ENCODE results near the gene FHL1. TPM values are rescaled to one million over a fixed set of nuclear protein-coding genes. Genes with fewer than 3 reads are reported as not detected.
"Not testable (repeated sequence)": the region's sequence is repeated elsewhere in the genome, so short reads cannot be mapped to it uniquely, and the experiment has no call there.

FHL1 gene
- total RNA-seq, 1 donor from 2014 or later = 1,867 TPM

GRCh38 chrX:136165406-136165805, 18.1 kb downstream of the FHL1 start:
- Histone ChIP-seq H3K9me3 (replicated peaks) (no peaks in the 10 kb centered on the region), H3K36me3 (no peaks in the 10 kb centered on the region), H3K27me3 (ENCODE audit: low read depth) (no peaks in the 10 kb centered on the region), H3K4me3 (no peak overlapping the region), H3K27ac (replicated peaks) (peak overlapping the region; percentile 87), H3K4me1 (peaks cover 85% of the 10 kb centered on the region)
- no peak for DNase-seq
- intact Hi-C loops (cut with micrococcal nuclease) = no loop called here
- TF ChIP-seq CTCF (IDR thresholded peaks at IDR 0.05; ENCODE audit: borderline replicate concordance) = no peak

- no peaks in the 10 kb centered on the region for H3K9me3 ChIP-seq (replicated peaks)
- peak; percentile 53 for TF ChIP-seq CTCF (IDR thresholded peaks at IDR 0.05; ENCODE audit: borderline replicate concordance)
- H3K4me1 ChIP-seq = peaks cover 85% of the 10 kb centered on the region
- no peaks in the 10 kb centered on the region for H3K27me3 ChIP-seq (ENCODE audit: low read depth)
- H3K36me3 ChIP-seq = no peaks in the 10 kb centered on the region
- DNase-seq = no peak
- H3K4me3 ChIP-seq = no peak overlapping the region
- intact Hi-C loops (cut with micrococcal nuclease) = no loop called here
- peak overlapping the region; percentile 87 for H3K27ac ChIP-seq (replicated peaks)
These were observed 19.0 kb downstream of the FHL1 start for GRCh38 chrX:136166221-136166855.

- peaks cover 85% of the 10 kb centered on the region for H3K4me1 ChIP-seq
- H3K27me3 ChIP-seq (ENCODE audit: low read depth) = not testable (repeated sequence)
These were observed 20.7 kb downstream of the FHL1 start for GRCh38 chrX:136167989-136168388.

GRCh38 chrX:136168929-136169735, 21.8 kb downstream of the FHL1 start:
- peaks cover 81% of the 10 kb centered on the region for H3K4me1 ChIP-seq
- peak overlapping the region; percentile 87 for H3K27ac ChIP-seq (replicated peaks)
- no peak for TF ChIP-seq CTCF (IDR thresholded peaks at IDR 0.05; ENCODE audit: borderline replicate concordance)
- intact Hi-C loops (cut with micrococcal nuclease) = no loop called here
- H3K27me3 ChIP-seq (ENCODE audit: low read depth) = no peaks in the 10 kb centered on the region
- H3K4me3 ChIP-seq = peak overlapping the region; percentile 51
- no peaks in the 10 kb centered on the region for H3K36me3 ChIP-seq
- peak; percentile 33 for DNase-seq
- no peaks in the 10 kb centered on the region for H3K9me3 ChIP-seq (replicated peaks)

More at GRCh38 chrX:136167989-136168388, 20.7 kb downstream of the FHL1 start:
- Histone ChIP-seq H3K27ac (replicated peaks) (peak overlapping the region; percentile 87), H3K4me3 (peak overlapping the region; percentile 37)
- H3K9me3 ChIP-seq (replicated peaks); DNase-seq; H3K36me3 ChIP-seq; intact Hi-C loops (cut with micrococcal nuclease): not testable (repeated sequence)

GRCh38 chrX:136170139-136170800, 22.9 kb downstream of the FHL1 start:
- Histone ChIP-seq H3K27ac (replicated peaks) (peak overlapping the region; percentile 87), H3K36me3 (no peaks in the 10 kb centered on the region), H3K4me3 (peak overlapping the region; percentile 51), H3K4me1 (peaks cover 87% of the 10 kb centered on the region), H3K27me3 (ENCODE audit: low read depth) (no peaks in the 10 kb centered on the region), H3K9me3 (replicated peaks) (no peaks in the 10 kb centered on the region)
- peak; percentile 24 for DNase-seq
- intact Hi-C loops (cut with micrococcal nuclease) = loop anchor here (5.0 kb wide), 1 partner anchor 37 kb away; no protein-coding TSS in a partner anchor
- TF ChIP-seq CTCF (IDR thresholded peaks at IDR 0.05; ENCODE audit: borderline replicate concordance) = peak; percentile 58
